HL-60 (cell line): ENCODE results near the gene LIMCH1.
A peak's percentile ranks its signal among the peaks of the same experiment; 100 is the strongest.
"Not testable (repeated sequence)": the region's sequence is repeated elsewhere in the genome, so short reads cannot be mapped to it uniquely, and the experiment has no call there.

Experiments used
- DNase-seq, 2 experiments: peaks; one replicate each; pipeline ENCODE4 v3.0.0-alpha.2; 2010 to 2020; ENCODE audit warnings: low read depth in 1 of 2, low spot score in 1 of 2
- H3K27ac ChIP-seq: fragments of 250-450 bp; sonication (Bioruptor Pico); replicated peaks from 2 replicates; pipeline ENCODE4 v1.5.1; 2020; ENCODE audit warnings: mild to moderate bottlenecking, moderate library complexity
- H3K27me3 ChIP-seq: fragments of 250-450 bp; sonication (Bioruptor Pico); 2 replicates; pipeline ENCODE4 v1.5.1; 2021; ENCODE audit warnings: mild to moderate bottlenecking, moderate library complexity; ENCODE audit not compliant: insufficient read depth, poor library complexity, severe bottlenecking
- H3K4me3 ChIP-seq: replicated peaks from 2 replicates; pipeline ENCODE4 v1.5.1; 2011; ENCODE audit warnings: mild to moderate bottlenecking, control low read depth, low read length; ENCODE audit not compliant: insufficient read depth
- GABPA ChIP-seq: IDR thresholded peaks from 2 replicates; pipeline ENCODE4 v1.6.1; 2012; ENCODE audit warnings: low read depth
- POLR2AphosphoS5 ChIP-seq: IDR thresholded peaks from 2 replicates; pipeline ENCODE4 v1.6.1; 2012; ENCODE audit warnings: low read depth
- SPI1 ChIP-seq: IDR thresholded peaks from 2 replicates; pipeline ENCODE4 v1.6.1; 2012; ENCODE audit warnings: low read depth, mild to moderate bottlenecking, borderline replicate concordance
- TF ChIP-seq, protein P1 (sequence below): IDR thresholded peaks from one replicate; pipeline ENCODE4 v1.5.1; 2011; ENCODE audit warnings: low read length, control low read depth, inconsistent platforms; ENCODE audit not compliant: insufficient read depth
- TF ChIP-seq, protein P2 (sequence below): IDR thresholded peaks from 2 replicates; pipeline ENCODE4 v1.6.1; 2012; ENCODE audit warnings: low read depth; ENCODE audit not compliant: insufficient replicate concordance

The LIMCH1 gene

GRCh38 chr4:41646862-41647261 lies 108.9 kb downstream of the LIMCH1 start:
- H3K27ac ChIP-seq = no peak overlapping the region
- no peak overlapping the region for H3K4me3 ChIP-seq
- peaks cover 26% of the 10 kb centered on the region for H3K27me3 ChIP-seq
- TF ChIP-seq SPI1 = no peak
- TF ChIP-seq GABPA = no peak
- TF ChIP-seq, protein P1, sequence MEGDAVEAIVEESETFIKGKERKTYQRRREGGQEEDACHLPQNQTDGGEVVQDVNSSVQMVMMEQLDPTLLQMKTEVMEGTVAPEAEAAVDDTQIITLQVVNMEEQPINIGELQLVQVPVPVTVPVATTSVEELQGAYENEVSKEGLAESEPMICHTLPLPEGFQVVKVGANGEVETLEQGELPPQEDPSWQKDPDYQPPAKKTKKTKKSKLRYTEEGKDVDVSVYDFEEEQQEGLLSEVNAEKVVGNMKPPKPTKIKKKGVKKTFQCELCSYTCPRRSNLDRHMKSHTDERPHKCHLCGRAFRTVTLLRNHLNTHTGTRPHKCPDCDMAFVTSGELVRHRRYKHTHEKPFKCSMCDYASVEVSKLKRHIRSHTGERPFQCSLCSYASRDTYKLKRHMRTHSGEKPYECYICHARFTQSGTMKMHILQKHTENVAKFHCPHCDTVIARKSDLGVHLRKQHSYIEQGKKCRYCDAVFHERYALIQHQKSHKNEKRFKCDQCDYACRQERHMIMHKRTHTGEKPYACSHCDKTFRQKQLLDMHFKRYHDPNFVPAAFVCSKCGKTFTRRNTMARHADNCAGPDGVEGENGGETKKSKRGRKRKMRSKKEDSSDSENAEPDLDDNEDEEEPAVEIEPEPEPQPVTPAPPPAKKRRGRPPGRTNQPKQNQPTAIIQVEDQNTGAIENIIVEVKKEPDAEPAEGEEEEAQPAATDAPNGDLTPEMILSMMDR = no peak
- TF ChIP-seq POLR2AphosphoS5 = no peak
- TF ChIP-seq, protein P2, sequence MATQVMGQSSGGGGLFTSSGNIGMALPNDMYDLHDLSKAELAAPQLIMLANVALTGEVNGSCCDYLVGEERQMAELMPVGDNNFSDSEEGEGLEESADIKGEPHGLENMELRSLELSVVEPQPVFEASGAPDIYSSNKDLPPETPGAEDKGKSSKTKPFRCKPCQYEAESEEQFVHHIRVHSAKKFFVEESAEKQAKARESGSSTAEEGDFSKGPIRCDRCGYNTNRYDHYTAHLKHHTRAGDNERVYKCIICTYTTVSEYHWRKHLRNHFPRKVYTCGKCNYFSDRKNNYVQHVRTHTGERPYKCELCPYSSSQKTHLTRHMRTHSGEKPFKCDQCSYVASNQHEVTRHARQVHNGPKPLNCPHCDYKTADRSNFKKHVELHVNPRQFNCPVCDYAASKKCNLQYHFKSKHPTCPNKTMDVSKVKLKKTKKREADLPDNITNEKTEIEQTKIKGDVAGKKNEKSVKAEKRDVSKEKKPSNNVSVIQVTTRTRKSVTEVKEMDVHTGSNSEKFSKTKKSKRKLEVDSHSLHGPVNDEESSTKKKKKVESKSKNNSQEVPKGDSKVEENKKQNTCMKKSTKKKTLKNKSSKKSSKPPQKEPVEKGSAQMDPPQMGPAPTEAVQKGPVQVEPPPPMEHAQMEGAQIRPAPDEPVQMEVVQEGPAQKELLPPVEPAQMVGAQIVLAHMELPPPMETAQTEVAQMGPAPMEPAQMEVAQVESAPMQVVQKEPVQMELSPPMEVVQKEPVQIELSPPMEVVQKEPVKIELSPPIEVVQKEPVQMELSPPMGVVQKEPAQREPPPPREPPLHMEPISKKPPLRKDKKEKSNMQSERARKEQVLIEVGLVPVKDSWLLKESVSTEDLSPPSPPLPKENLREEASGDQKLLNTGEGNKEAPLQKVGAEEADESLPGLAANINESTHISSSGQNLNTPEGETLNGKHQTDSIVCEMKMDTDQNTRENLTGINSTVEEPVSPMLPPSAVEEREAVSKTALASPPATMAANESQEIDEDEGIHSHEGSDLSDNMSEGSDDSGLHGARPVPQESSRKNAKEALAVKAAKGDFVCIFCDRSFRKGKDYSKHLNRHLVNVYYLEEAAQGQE = no peak
- no peak for DNase-seq

- Histone ChIP-seq H3K27ac (no peak overlapping the region), H3K27me3 (peaks cover 26% of the 10 kb centered on the region), H3K4me3 (no peak overlapping the region)
- peak; percentile 48; the same call in 1 of the 2 replicates for TF ChIP-seq SPI1
- TF ChIP-seq, protein P1 = no peak
- DNase-seq = no peak
Observed at GRCh38 chr4:41647383-41647782, 109.4 kb downstream of the LIMCH1 start.

DNA sequence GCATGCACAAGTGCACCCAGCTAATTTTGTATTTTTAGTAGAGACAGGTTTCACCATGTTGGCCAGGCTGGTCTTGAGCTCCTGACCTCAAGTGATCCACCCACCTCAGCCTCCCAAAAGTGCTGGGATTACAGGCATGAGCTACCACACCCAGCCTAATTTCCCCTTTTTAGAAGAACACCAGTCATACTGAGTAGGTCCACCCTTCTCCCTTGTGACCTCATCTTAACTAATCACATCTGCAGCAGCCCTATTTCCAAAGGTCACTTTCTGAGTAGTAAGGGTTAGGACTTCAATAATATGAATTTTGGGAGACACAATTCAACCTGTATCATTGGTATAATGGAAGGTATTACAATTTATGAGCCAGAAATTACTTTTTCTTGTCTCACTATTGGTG lies 113.2 kb downstream of the LIMCH1 start:
- not testable (repeated sequence) for DNase-seq, H3K4me3 ChIP-seq, H3K27me3 ChIP-seq, H3K27ac ChIP-seq

GRCh38 chr4:41652971-41653370 lies 115.0 kb downstream of the LIMCH1 start:
- TF ChIP-seq, protein P2 = no peak
- TF ChIP-seq GABPA (no peak), POLR2AphosphoS5 (no peak), SPI1 (no peak)
- TF ChIP-seq, protein P1 = no peak
- Histone ChIP-seq H3K27ac (no peak overlapping the region), H3K27me3 (peaks cover 2% of the 10 kb centered on the region), H3K4me3 (no peak overlapping the region)
- DNase-seq = no peak
